Gastrocnemius medialis (tissue), 4 donors: ENCODE data around the gene TCF3. TPM values are rescaled to one million over a fixed set of nuclear protein-coding genes. Genes with fewer than 3 reads are reported as not detected.

ENCODE experiments used
- ATAC-seq, 2 donors: fragments of 150-250 bp; one replicate each; pipeline ENCODE4 v1.9.1; 2016
- DNase-seq, 2 donors: peaks; one replicate each; pipeline ENCODE4 v3.0.0-alpha.2; 2019
- H3K27ac ChIP-seq, 4 donors: fragments of 200-600 bp; sonication (generic); 1 replicate in 1 of 4; 2 replicates in 3 of 4; pipeline ENCODE4 v1.5.1; 2016 to 2018; ENCODE audit warnings: mild to moderate bottlenecking in 2 of 4, moderate library complexity in 1 of 4
- H3K27me3 ChIP-seq, 3 donors: fragments of 200-600 bp; sonication (generic) in 2 of 3; 1 replicate in 1 of 3; 2 replicates in 2 of 3; pipeline versions ENCODE4 v1.5.1 to v1.6.0; 2016 to 2019; ENCODE audit warnings: mild to moderate bottlenecking in 1 of 3, moderate library complexity in 1 of 3
- H3K36me3 ChIP-seq, 2 donors: fragments of 200-600 bp; sonication (generic) in 1 of 2; one replicate each; pipeline ENCODE4 v1.5.1; 2017 to 2018
- H3K4me1 ChIP-seq, 2 donors: fragments of 200-600 bp; sonication (generic) in 1 of 2; one replicate each; pipeline ENCODE4 v1.5.1; 2016 to 2017; ENCODE audit warnings: mild to moderate bottlenecking in 2 of 2
- H3K4me3 ChIP-seq, 4 donors: fragments of 200-600 bp; sonication (generic) in 3 of 4; 1 replicate in 1 of 4; 2 replicates in 3 of 4; pipeline ENCODE4 v1.5.1; 2016 to 2019; ENCODE audit warnings: mild to moderate bottlenecking in 2 of 4
- H3K9me3 ChIP-seq, 3 donors: fragments of 200-600 bp; sonication (generic) in 2 of 3; 1 replicate in 1 of 3; 2 replicates in 2 of 3; pipeline ENCODE4 v1.5.1; 2016 to 2019
- POLR2A ChIP-seq, 2 donors: fragments of 450-650 bp; IDR thresholded peaks; one replicate each; pipeline ENCODE4 v1.6.1; 2017; ENCODE audit warnings: antibody characterized with exemption in 2 of 2, mild to moderate bottlenecking in 2 of 2, moderate library complexity in 2 of 2
- in situ Hi-C, 4 donors: fragments of 200-750 bp; cut with MboI; loops; one replicate each; pipeline versions ENCODE4 v1.15.0 to v1.8.0; 2017; ENCODE audit warnings: low sequenced_read_pairs in 4 of 4
- intact Hi-C: fragments of 100-400 bp; cut with DNase I; formaldehyde crosslinking; loops from one replicate; pipeline ENCODE4 v1.15.1; 2023; ENCODE audit warnings: low total_unique reads
- total RNA-seq, 4 donors: library from RNA; depleted of rRNA; stranded (reverse); fragments of >200 nt; gene quantifications; one replicate each; pipeline versions ENCODE4 v1.1.0 to v1.2.3, GENCODE V29; 2016
- TF ChIP-seq, protein P1 (sequence below), 5 experiments: fragments of 450-650 bp in 3 of 5; fragments of 200-600 bp in 2 of 5; sonication (generic) in 2 of 5; IDR thresholded peaks in 4 of 5; conservative IDR thresholded peaks in 1 of 5; 1 replicate in 4 of 5; 2 replicates in 1 of 5; pipeline ENCODE4 v1.5.1; 2016 to 2019; ENCODE audit warnings: antibody characterized with exemption in 5 of 5, mild to moderate bottlenecking in 3 of 5, moderate library complexity in 3 of 5

Gene TCF3
- total RNA-seq, 4 donors from 2014 or later, result 22.0 to 58.6 (median 42.5) TPM

GRCh38 chr19:1579222-1579621, 73.2 kb downstream of the TCF3 start:
- Histone ChIP-seq H3K9me3 (no peaks in the 10 kb centered on the region), H3K27ac (no peak overlapping the region), H3K27me3 (no peaks in the 10 kb centered on the region), H3K36me3 (peaks cover 0 to 65% of the 10 kb centered on the region in 2 donors), H3K4me1 (no peaks in the 10 kb centered on the region), H3K4me3 (no peak overlapping the region)
- intact Hi-C loops (no loop called here), in situ Hi-C loops (no loop called here)
- no peak for TF ChIP-seq POLR2A (IDR thresholded peaks at IDR 0.05)
- TF ChIP-seq, protein P1, sequence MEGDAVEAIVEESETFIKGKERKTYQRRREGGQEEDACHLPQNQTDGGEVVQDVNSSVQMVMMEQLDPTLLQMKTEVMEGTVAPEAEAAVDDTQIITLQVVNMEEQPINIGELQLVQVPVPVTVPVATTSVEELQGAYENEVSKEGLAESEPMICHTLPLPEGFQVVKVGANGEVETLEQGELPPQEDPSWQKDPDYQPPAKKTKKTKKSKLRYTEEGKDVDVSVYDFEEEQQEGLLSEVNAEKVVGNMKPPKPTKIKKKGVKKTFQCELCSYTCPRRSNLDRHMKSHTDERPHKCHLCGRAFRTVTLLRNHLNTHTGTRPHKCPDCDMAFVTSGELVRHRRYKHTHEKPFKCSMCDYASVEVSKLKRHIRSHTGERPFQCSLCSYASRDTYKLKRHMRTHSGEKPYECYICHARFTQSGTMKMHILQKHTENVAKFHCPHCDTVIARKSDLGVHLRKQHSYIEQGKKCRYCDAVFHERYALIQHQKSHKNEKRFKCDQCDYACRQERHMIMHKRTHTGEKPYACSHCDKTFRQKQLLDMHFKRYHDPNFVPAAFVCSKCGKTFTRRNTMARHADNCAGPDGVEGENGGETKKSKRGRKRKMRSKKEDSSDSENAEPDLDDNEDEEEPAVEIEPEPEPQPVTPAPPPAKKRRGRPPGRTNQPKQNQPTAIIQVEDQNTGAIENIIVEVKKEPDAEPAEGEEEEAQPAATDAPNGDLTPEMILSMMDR (IDR thresholded peaks at IDR 0.05 in 4 of 5, conservative IDR thresholded peaks at IDR 0.05 in 1 of 5), result no peak
- no peak for DNase-seq
- no peak for ATAC-seq

DNA sequence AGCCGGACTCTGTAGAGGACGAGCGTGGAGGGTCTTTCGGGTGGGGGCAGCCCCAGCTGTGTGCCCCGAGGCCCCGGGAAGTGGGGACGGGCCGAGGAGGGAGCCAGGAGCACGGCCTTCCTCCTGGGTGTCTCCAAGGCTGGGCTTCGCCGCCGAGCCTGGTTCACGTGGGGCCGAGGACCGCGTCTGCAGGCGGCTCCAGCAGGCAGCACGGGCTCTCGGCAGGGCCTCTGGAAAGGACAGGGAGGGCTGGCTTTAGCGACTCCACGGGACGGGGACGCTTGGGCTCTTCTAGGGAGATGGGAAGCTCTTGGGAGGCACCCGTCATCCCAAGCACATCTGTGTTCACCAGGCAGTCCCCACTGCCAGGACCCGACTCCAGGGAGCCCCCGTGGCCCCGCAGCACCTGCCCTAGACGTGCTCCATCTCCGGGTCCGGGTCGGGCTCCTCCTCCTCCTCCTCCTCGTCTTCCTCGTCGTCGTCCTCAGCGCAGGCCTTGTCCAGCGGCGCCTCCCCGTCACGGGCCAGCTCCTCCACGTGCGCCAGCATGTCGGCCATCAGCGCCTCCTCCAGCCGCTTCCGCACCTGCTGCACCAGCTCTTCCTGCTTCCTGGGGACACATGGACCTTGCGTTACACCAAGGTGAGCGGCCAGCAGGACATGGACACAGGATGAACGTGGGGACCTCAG, 74.3 kb downstream of the TCF3 start:
- H3K4me3 ChIP-seq, result no peak overlapping the region
- DNase-seq, result no peak
- TF ChIP-seq POLR2A (IDR thresholded peaks at IDR 0.05), result no peak
- TF ChIP-seq, protein P1 (IDR thresholded peaks at IDR 0.05 in 4 of 5, conservative IDR thresholded peaks at IDR 0.05 in 1 of 5), result no peak
- in situ Hi-C loops (no loop called here), intact Hi-C loops (no loop called here)
- peaks cover 0 to 56% of the 10 kb centered on the region in 2 donors for H3K36me3 ChIP-seq
- H3K9me3 ChIP-seq, result no peaks in the 10 kb centered on the region
- no peaks in the 10 kb centered on the region for H3K4me1 ChIP-seq
- H3K27me3 ChIP-seq, result no peaks in the 10 kb centered on the region
- H3K27ac ChIP-seq, result no peak overlapping the region
- ATAC-seq, result no peak

GRCh38 chr19:1577090-1577928, 75.1 kb downstream of the TCF3 start:
- in situ Hi-C loops (no loop called here), intact Hi-C loops (no loop called here)
- no peak overlapping the region for H3K27ac ChIP-seq
- H3K4me3 ChIP-seq, result no peak overlapping the region
- H3K27me3 ChIP-seq, result no peaks in the 10 kb centered on the region
- TF ChIP-seq, protein P1 (IDR thresholded peaks at IDR 0.05 in 4 of 5, conservative IDR thresholded peaks at IDR 0.05 in 1 of 5), result no peak
- DNase-seq, result no peak
- peaks cover 0 to 49% of the 10 kb centered on the region in 2 donors for H3K36me3 ChIP-seq
- no peak for ATAC-seq
- H3K9me3 ChIP-seq, result no peaks in the 10 kb centered on the region
- no peaks in the 10 kb centered on the region for H3K4me1 ChIP-seq

GRCh38 chr19:1576242-1577089, 75.9 kb downstream of the TCF3 start:
- Histone ChIP-seq H3K4me3 (no peak overlapping the region), H3K36me3 (peaks cover 0 to 41% of the 10 kb centered on the region in 2 donors), H3K4me1 (no peaks in the 10 kb centered on the region), H3K9me3 (no peaks in the 10 kb centered on the region), H3K27ac (no peak overlapping the region), H3K27me3 (no peaks in the 10 kb centered on the region)
- intact Hi-C loops, result no loop called here
- TF ChIP-seq, protein P1 (IDR thresholded peaks at IDR 0.05 in 4 of 5, conservative IDR thresholded peaks at IDR 0.05 in 1 of 5), result no peak
- no peak for TF ChIP-seq POLR2A (IDR thresholded peaks at IDR 0.05)
- in situ Hi-C loops, result no loop called here
- no peak for DNase-seq
- no peak for ATAC-seq
